Measurements from ENCODE around the gene GATM. TPM values are rescaled to one million over a fixed set of nuclear protein-coding genes. Genes with fewer than 3 reads are reported as not detected.

Gene GATM
- total and polyA plus RNA-seq, 2 of the 4 experiments (the other 2 are of a cell fraction), result 0.10 to 0.18 TPM

- Histone ChIP-seq H2BK15ac (ENCODE audit: low read depth, low read length) (no peak overlapping the region), H3K56ac (ENCODE audit: extremely low read depth, insufficient read depth, low read length) (peak overlapping the region; percentile 69), H3K36me3 (ENCODE audit: control insufficient read depth, insufficient read depth, low read length) (peaks cover 7% of the 10 kb centered on the region), H3K4ac (ENCODE audit: low read depth, low read length) (peak overlapping the region; percentile 76), H3K9me1 (ENCODE audit: insufficient read depth, low read length) (peaks cover 5% of the 10 kb centered on the region; the same call in 1 of the 2 replicates), H3K4me1 (ENCODE audit: control insufficient read depth, insufficient read depth, low read length) (no peaks in the 10 kb centered on the region), H3K27me3 (ENCODE audit: control insufficient read depth, insufficient read depth, low read length) (peaks cover 3% of the 10 kb centered on the region; the same call in 1 of the 2 replicates), H2BK20ac (ENCODE audit: low read depth, low read length) (no peak overlapping the region), H3K14ac (replicated peaks; ENCODE audit: low read depth, low read length) (peak overlapping the region; percentile 89), H3K79me1 (ENCODE audit: low read depth in 1 of 2, low read length in 2 of 2) (peaks cover 5 to 36% of the 10 kb centered on the region in 2 experiments; a peak in 3 of 4 replicates), H2BK5ac (ENCODE audit: low read depth, low read length, poor library complexity, severe bottlenecking) (peak overlapping the region; percentile 50), H3K9me3 (ENCODE audit: control insufficient read depth, insufficient read depth, low read length) (no peaks in the 10 kb centered on the region), H2AK5ac (ENCODE audit: low read depth, low read length) (peak overlapping the region; percentile 33), H4K8ac (ENCODE audit: low read depth in 2 of 2, low read length in 2 of 2) (peak overlapping the region; percentile 91 to 97), H3K4me2 (ENCODE audit: low read depth, low read length) (peak overlapping the region; percentile 94), H4K5ac (ENCODE audit: low read depth, low read length) (peak overlapping the region; percentile 49), H3K23ac (ENCODE audit: low read depth, low read length) (peak overlapping the region; percentile 85), H2BK120ac (ENCODE audit: low read depth, low read length) (no peak overlapping the region), H3K9ac (ENCODE audit: low read depth, low read length) (peak overlapping the region; percentile 88), H2AFZ (replicated peaks; ENCODE audit: low read length, poor library complexity) (peak overlapping the region; percentile 99), H3K18ac (ENCODE audit: low read depth, low read length) (no peak overlapping the region), H4K91ac (ENCODE audit: insufficient read depth, low read depth, low read length) (no peak overlapping the region), H3K27ac (ENCODE audit: insufficient read depth, low read length) (peak overlapping the region; percentile 75), H3K4me3 (ENCODE audit: insufficient read depth, low read depth, low read length) (peak overlapping the region; percentile 71), H4K20me1 (ENCODE audit: insufficient read depth, low read length) (peaks cover 21% of the 10 kb centered on the region), H2AK9ac (replicated peaks; ENCODE audit: low read depth, low read length, poor library complexity) (peak overlapping the region; percentile 89)
- CTCF ChIA-PET, result interaction anchor here (1.0 to 5.2 kb wide), 3 partner anchors 54 to 240 kb away, joined by 3 to 27 read pairs (median 4); no protein-coding TSS in a partner anchor
- BruUV-seq (replicated peaks), result no TSS peak
- peak; percentile 95 for ATAC-seq (ENCODE audit: low read depth)
- dilution Hi-C loops (cut with HindIII; ENCODE audit: low sequenced_read_pairs, unreplicated experiment), result no loop called here
- POLR2A ChIA-PET (ENCODE audit: unreplicated experiment), result interaction anchor here (0.5 to 1.5 kb wide), 4 partner anchors 184 to 272 kb away, joined by 3 to 4 read pairs (median 4); partner anchors contain the start of gene DUOX1
- intact Hi-C loops (cut with micrococcal nuclease), result loop anchor here (1.0 to 2.0 kb wide), 3 partner anchors 56 to 202 kb away; partner anchors contain the start of gene BLOC1S6
- peak; percentile 99 for DNase-seq
- in situ Hi-C loops (cut with MboI; ENCODE audit: low sequenced_read_pairs), result loop anchor here (5.0 kb wide), 1 partner anchor 240 kb away; no protein-coding TSS in a partner anchor
- WGBS, 2 experiments (ENCODE audit: extremely low coverage in 2 of 2, insufficient read length in 1 of 2), result 0% methylated on average over 45 of the region's 84 CpGs; no CpG with 5 or more reads in 1 of the 2 experiments
- TF ChIP-seq MAFK (IDR thresholded peaks at IDR 0.05; ENCODE audit: low read depth, low read length) (no peak), SMC3 (IDR thresholded peaks at IDR 0.05; ENCODE audit: low read depth, low read length) (no peak), RFX5 (IDR thresholded peaks at IDR 0.05; ENCODE audit: low read depth, low read length) (no peak), POLR2A (IDR thresholded peaks at IDR 0.05; ENCODE audit: low read depth, low read length) (0 out of 2 replicates have a peak, but pooled peaks have one; percentile 32), RCOR1 (IDR thresholded peaks at IDR 0.05; ENCODE audit: insufficient replicate concordance, low read length) (no peak), FOS (IDR thresholded peaks at IDR 0.05; ENCODE audit: low read depth, low read length) (peak; percentile 11; the same call in 1 of the 2 replicates), ELK1 (IDR thresholded peaks at IDR 0.05; ENCODE audit: borderline replicate concordance, low read depth, low read length) (no peak), CHD1 (IDR thresholded peaks at IDR 0.05; ENCODE audit: low read depth, low read length) (no peak), NFE2L2 (IDR thresholded peaks at IDR 0.05; ENCODE audit: low read depth, low read length) (no peak), RAD21 (IDR thresholded peaks at IDR 0.05; ENCODE audit: low read length) (no peak), CTCF (conservative IDR thresholded peaks at IDR 0.05; ENCODE audit: low read depth, low read length) (no peak), MAZ (IDR thresholded peaks at IDR 0.05; ENCODE audit: borderline replicate concordance, low read depth, low read length) (no peak), BHLHE40 (IDR thresholded peaks at IDR 0.05; ENCODE audit: low read depth, low read length) (0 out of 2 replicates have a peak, but pooled peaks have one; percentile 9), CEBPB (IDR thresholded peaks at IDR 0.05; ENCODE audit: low read depth, low read length) (peak; percentile 92), MXI1 (IDR thresholded peaks at IDR 0.05; ENCODE audit: borderline replicate concordance, low read depth, low read length) (no peak; the same call in 1 of the 2 replicates)
Observed at GRCh38 chr15:45402162-45402954, 24.0 kb upstream of the GATM start.
